ENCODE data around the gene PNKD. TPM values are rescaled to one million over a fixed set of nuclear protein-coding genes. Genes with fewer than 3 reads are reported as not detected.
A peak's percentile ranks its signal among the peaks of the same experiment; 100 is the strongest.

PNKD gene
- total and polyA plus RNA-seq, 8 donors = 17.2 to 89.1 (median 23.0) TPM

GRCh38 chr2:218262237-218262600 is 8.1 kb upstream of the PNKD start:
- FAIRE-seq (no peak), ATAC-seq (no peak), DNase-seq (peak in 1 of 6 donors; percentile 47)
- Histone ChIP-seq H3K36me3 (peaks cover 0 to 18% (median 16%) of the 10 kb centered on the region in 3 donors), H3K4me3 (no peak overlapping the region), H3K9me3 (no peaks in the 10 kb centered on the region), H3K4me1 (peaks cover 0 to 10% (median 0%) of the 10 kb centered on the region in 3 donors), H3K27ac (peak overlapping the region in 1 of 4 donors; percentile 16), H3K27me3 (no peaks in the 10 kb centered on the region)
- WGBS, 2 donors = 81 to 84% methylated on average over 6 of the region's 6 CpGs
- no peak for TF ChIP-seq CTCF (IDR thresholded peaks at IDR 0.05)
- intact Hi-C loops (cut with DNase I) = loop anchor here in 1 of 3 donors (5.0 kb wide), 1 partner anchor 80 kb away; no protein-coding TSS in a partner anchor

GRCh38 chr2:218262631-218263586 is 7.4 kb upstream of the PNKD start:
- intact Hi-C loops (cut with DNase I) = loop anchor here in 1 of 3 donors (5.0 kb wide), 1 partner anchor 81 kb away; no protein-coding TSS in a partner anchor
- TF ChIP-seq CTCF (IDR thresholded peaks at IDR 0.05) = no peak
- Histone ChIP-seq H3K4me3 (no peak overlapping the region), H3K36me3 (peaks cover 0 to 18% (median 16%) of the 10 kb centered on the region in 3 donors), H3K27ac (no peak overlapping the region), H3K27me3 (no peaks in the 10 kb centered on the region), H3K9me3 (no peaks in the 10 kb centered on the region), H3K4me1 (peaks cover 0 to 14% (median 0%) of the 10 kb centered on the region in 3 donors)
- no peak for FAIRE-seq
- ATAC-seq = no peak
- DNase-seq = peak in 4 of 6 donors; percentile 23 to 81 (median 54)
- 86 to 91% methylated on average over 37 to 39 of the region's 39 CpGs for WGBS, 2 donors

- H3K36me3 ChIP-seq = peaks cover 0 to 18% (median 16%) of the 10 kb centered on the region in 3 donors
- H3K4me3 ChIP-seq = no peak overlapping the region
- 82 to 88% methylated on average over 17 of the region's 17 CpGs for WGBS, 2 donors
- ATAC-seq (no peak), DNase-seq (peak in 2 of 6 donors; percentile 26 to 43), FAIRE-seq (no peak)
- intact Hi-C loops (cut with DNase I) = loop anchor here in 1 of 3 donors (5.0 kb wide), 1 partner anchor 82 kb away; no protein-coding TSS in a partner anchor
- no peaks in the 10 kb centered on the region for H3K9me3 ChIP-seq
- no peaks in the 10 kb centered on the region for H3K27me3 ChIP-seq
- H3K27ac ChIP-seq = no peak overlapping the region
- no peak for TF ChIP-seq CTCF (IDR thresholded peaks at IDR 0.05)
- H3K4me1 ChIP-seq = peaks cover 0 to 24% (median 3%) of the 10 kb centered on the region in 3 donors
Measured at GRCh38 chr2:218263817-218264641, 6.3 kb upstream of the PNKD start.

GRCh38 chr2:218264773-218265561 is 5.4 kb upstream of the PNKD start:
- no peak overlapping the region for H3K27ac ChIP-seq
- DNase-seq (peak in 3 of 6 donors; percentile 20 to 59 (median 45)), FAIRE-seq (no peak), ATAC-seq (peak in 3 of 4 donors; percentile 15 to 20 (median 16))
- no peaks in the 10 kb centered on the region for H3K27me3 ChIP-seq
- H3K36me3 ChIP-seq = peaks cover 0 to 18% (median 16%) of the 10 kb centered on the region in 3 donors
- TF ChIP-seq CTCF (IDR thresholded peaks at IDR 0.05) = no peak
- 52 to 56% methylated on average over 22 of the region's 22 CpGs for WGBS, 2 donors
- no peaks in the 10 kb centered on the region for H3K9me3 ChIP-seq
- H3K4me3 ChIP-seq = no peak overlapping the region
- intact Hi-C loops (cut with DNase I) = loop anchor here in 1 of 3 donors (5.0 kb wide), 1 partner anchor 83 kb away; no protein-coding TSS in a partner anchor
- H3K4me1 ChIP-seq = peaks cover 0 to 26% (median 5%) of the 10 kb centered on the region in 3 donors
